ENCODE data around the gene CHI3L1. TPM values are rescaled to one million over a fixed set of nuclear protein-coding genes. Genes with fewer than 3 reads are reported as not detected.

The CHI3L1 gene
- total and polyA plus RNA-seq, 10 of the 15 experiments (the other 5 are each of a cell fraction or from before 2014, with no cell fraction given), result 0.10 to 1.7 (median 0.39) TPM

GRCh38 chr1:203148579-203148978 lies 37.9 kb downstream of the CHI3L1 start (continued):
- TF ChIP-seq NFXL1 (IDR thresholded peaks at IDR 0.05; ENCODE audit: borderline replicate concordance) (no peak), WRNIP1 (IDR thresholded peaks at IDR 0.05; ENCODE audit: borderline replicate concordance, low read depth, low read length) (no peak), MTA3 (IDR thresholded peaks at IDR 0.05; ENCODE audit: borderline replicate concordance, low read length) (no peak), ZBTB40 (IDR thresholded peaks at IDR 0.05; ENCODE audit: borderline replicate concordance) (no peak), CREM (IDR thresholded peaks at IDR 0.05; ENCODE audit: low read depth) (no peak), ZNF274 (IDR thresholded peaks at IDR 0.05; ENCODE audit: insufficient read depth, insufficient read length) (no peak), CBX3 (IDR thresholded peaks at IDR 0.05; ENCODE audit: borderline replicate concordance, low read depth) (no peak), RELA (IDR thresholded peaks at IDR 0.05; ENCODE audit: borderline replicate concordance, partially characterized antibody) (no peak), CTCF (IDR thresholded peaks at IDR 0.05 in 2 of 3, conservative IDR thresholded peaks at IDR 0.05 in 1 of 3; ENCODE audit: control insufficient read depth in 2 of 3, extremely low read depth in 1 of 3, insufficient read depth in 1 of 3, low read depth in 3 of 3, low read length in 3 of 3) (no peak), GABPA (IDR thresholded peaks at IDR 0.05; ENCODE audit: low read depth) (no peak)

All from GM12878 (cell line).